ENCODE measurements around the gene GPHA2. TPM values are rescaled to one million over a fixed set of nuclear protein-coding genes. Genes with fewer than 3 reads are reported as not detected.

GPHA2 gene
- total and polyA plus RNA-seq, 2 of the 13 experiments (the other 11 are each of a cell fraction or from before 2014, with no cell fraction given), result 13.0 to 19.1 TPM

- TF ChIP-seq BRD4 (CRISPR knock-in tag; IDR thresholded peaks at IDR 0.05) (no peak; the same call in 1 of the 2 replicates), HCFC1 (IDR thresholded peaks at IDR 0.05; ENCODE audit: low read depth, low read length) (no peak), MAX (IDR thresholded peaks at IDR 0.05) (peak; percentile 64), ZNF768 (CRISPR knock-in tag; IDR thresholded peaks at IDR 0.05) (peak; percentile 62), ZGPAT (CRISPR knock-in tag; IDR thresholded peaks at IDR 0.05) (peak; percentile 70; the same call in 1 of the 2 replicates), NFKB2 (CRISPR knock-in tag; IDR thresholded peaks at IDR 0.05; ENCODE audit: borderline replicate concordance) (peak; percentile 91; the same call in 1 of the 2 replicates), SNAI1 (CRISPR knock-in tag; IDR thresholded peaks at IDR 0.05; ENCODE audit: borderline replicate concordance) (peak; percentile 66; the same call in 1 of the 2 replicates), MTA1 (CRISPR knock-in tag; IDR thresholded peaks at IDR 0.05; ENCODE audit: borderline replicate concordance) (peak; percentile 22; the same call in 1 of the 2 replicates), POLR2AphosphoS2 (IDR thresholded peaks at IDR 0.05; ENCODE audit: low read depth, low read length) (no peak), EHMT2 (IDR thresholded peaks at IDR 0.05; ENCODE audit: borderline replicate concordance, low read depth, low read length) (no peak), ZNF274 (CRISPR knock-in tag; IDR thresholded peaks at IDR 0.05) (0 out of 2 replicates have a peak, but pooled peaks have one; percentile 29), MEIS2 (CRISPR knock-in tag; IDR thresholded peaks at IDR 0.05) (peak; percentile 85), SAP130 (CRISPR knock-in tag; IDR thresholded peaks at IDR 0.05; ENCODE audit: low read depth) (peak; percentile 63), HIVEP1 (CRISPR knock-in tag; IDR thresholded peaks at IDR 0.05) (peak; percentile 61), ZNF501 (CRISPR knock-in tag; IDR thresholded peaks at IDR 0.05) (0 out of 2 replicates have a peak, but pooled peaks have one; percentile 37), ZNF263 (CRISPR knock-in tag; IDR thresholded peaks at IDR 0.05) (peak; percentile 27; the same call in 1 of the 2 replicates), ZNF550 (CRISPR knock-in tag; IDR thresholded peaks at IDR 0.05; ENCODE audit: borderline replicate concordance) (no peak), KAT8 (CRISPR knock-in tag; IDR thresholded peaks at IDR 0.05) (peak; percentile 81)
- TF ChIP-seq, protein P1, sequence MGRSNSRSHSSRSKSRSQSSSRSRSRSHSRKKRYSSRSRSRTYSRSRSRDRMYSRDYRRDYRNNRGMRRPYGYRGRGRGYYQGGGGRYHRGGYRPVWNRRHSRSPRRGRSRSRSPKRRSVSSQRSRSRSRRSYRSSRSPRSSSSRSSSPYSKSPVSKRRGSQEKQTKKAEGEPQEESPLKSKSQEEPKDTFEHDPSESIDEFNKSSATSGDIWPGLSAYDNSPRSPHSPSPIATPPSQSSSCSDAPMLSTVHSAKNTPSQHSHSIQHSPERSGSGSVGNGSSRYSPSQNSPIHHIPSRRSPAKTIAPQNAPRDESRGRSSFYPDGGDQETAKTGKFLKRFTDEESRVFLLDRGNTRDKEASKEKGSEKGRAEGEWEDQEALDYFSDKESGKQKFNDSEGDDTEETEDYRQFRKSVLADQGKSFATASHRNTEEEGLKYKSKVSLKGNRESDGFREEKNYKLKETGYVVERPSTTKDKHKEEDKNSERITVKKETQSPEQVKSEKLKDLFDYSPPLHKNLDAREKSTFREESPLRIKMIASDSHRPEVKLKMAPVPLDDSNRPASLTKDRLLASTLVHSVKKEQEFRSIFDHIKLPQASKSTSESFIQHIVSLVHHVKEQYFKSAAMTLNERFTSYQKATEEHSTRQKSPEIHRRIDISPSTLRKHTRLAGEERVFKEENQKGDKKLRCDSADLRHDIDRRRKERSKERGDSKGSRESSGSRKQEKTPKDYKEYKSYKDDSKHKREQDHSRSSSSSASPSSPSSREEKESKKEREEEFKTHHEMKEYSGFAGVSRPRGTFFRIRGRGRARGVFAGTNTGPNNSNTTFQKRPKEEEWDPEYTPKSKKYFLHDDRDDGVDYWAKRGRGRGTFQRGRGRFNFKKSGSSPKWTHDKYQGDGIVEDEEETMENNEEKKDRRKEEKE (IDR thresholded peaks at IDR 0.05), result no peak
- TF ChIP-seq, protein P2, sequence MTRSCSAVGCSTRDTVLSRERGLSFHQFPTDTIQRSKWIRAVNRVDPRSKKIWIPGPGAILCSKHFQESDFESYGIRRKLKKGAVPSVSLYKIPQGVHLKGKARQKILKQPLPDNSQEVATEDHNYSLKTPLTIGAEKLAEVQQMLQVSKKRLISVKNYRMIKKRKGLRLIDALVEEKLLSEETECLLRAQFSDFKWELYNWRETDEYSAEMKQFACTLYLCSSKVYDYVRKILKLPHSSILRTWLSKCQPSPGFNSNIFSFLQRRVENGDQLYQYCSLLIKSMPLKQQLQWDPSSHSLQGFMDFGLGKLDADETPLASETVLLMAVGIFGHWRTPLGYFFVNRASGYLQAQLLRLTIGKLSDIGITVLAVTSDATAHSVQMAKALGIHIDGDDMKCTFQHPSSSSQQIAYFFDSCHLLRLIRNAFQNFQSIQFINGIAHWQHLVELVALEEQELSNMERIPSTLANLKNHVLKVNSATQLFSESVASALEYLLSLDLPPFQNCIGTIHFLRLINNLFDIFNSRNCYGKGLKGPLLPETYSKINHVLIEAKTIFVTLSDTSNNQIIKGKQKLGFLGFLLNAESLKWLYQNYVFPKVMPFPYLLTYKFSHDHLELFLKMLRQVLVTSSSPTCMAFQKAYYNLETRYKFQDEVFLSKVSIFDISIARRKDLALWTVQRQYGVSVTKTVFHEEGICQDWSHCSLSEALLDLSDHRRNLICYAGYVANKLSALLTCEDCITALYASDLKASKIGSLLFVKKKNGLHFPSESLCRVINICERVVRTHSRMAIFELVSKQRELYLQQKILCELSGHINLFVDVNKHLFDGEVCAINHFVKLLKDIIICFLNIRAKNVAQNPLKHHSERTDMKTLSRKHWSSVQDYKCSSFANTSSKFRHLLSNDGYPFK (CRISPR knock-in tag; IDR thresholded peaks at IDR 0.05; ENCODE audit: borderline replicate concordance), result peak; percentile 30; the same call in 1 of the 2 replicates
- TF ChIP-seq, protein P3, sequence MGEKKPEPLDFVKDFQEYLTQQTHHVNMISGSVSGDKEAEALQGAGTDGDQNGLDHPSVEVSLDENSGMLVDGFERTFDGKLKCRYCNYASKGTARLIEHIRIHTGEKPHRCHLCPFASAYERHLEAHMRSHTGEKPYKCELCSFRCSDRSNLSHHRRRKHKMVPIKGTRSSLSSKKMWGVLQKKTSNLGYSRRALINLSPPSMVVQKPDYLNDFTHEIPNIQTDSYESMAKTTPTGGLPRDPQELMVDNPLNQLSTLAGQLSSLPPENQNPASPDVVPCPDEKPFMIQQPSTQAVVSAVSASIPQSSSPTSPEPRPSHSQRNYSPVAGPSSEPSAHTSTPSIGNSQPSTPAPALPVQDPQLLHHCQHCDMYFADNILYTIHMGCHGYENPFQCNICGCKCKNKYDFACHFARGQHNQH (CRISPR knock-in tag; IDR thresholded peaks at IDR 0.05), result peak; percentile 63
These were observed 47.8 kb downstream of the GPHA2 start (continued) for GRCh38 chr11:64887757-64888405.

Data from HepG2 (cell line).